ENCODE data around the gene TNFRSF1B.

TNFRSF1B gene

GRCh38 chr1:12166834-12167492, at the start of gene TNFRSF1B:
TSS of gene TNFRSF1B (plus strand) at chr1:12166991. CDS start at chr1:12167092, 101 bp downstream.
- peak; percentile 80 for DNase-seq

- no peak for DNase-seq
These were observed 45.4 kb upstream of the TNFRSF1B start for GRCh38 chr1:12121212-12122003.

GRCh38 chr1:12123172-12123571, 43.6 kb upstream of the TNFRSF1B start:
- DNase-seq: no peak

GRCh38 chr1:12124693-12125421, 41.9 kb upstream of the TNFRSF1B start:
- DNase-seq: peak; percentile 84

GRCh38 chr1:12125422-12126355, 41.1 kb upstream of the TNFRSF1B start:
- DNase-seq: no peak

GRCh38 chr1:12126781-12127180, 40.0 kb upstream of the TNFRSF1B start:
- DNase-seq: no peak

- peak; percentile 60 for DNase-seq
These were observed 39.5 kb upstream of the TNFRSF1B start for GRCh38 chr1:12127206-12127810.

GRCh38 chr1:12128120-12128519, 38.7 kb upstream of the TNFRSF1B start:
- DNase-seq: no peak

GRCh38 chr1:12129624-12130023, 37.2 kb upstream of the TNFRSF1B start:
- no peak for DNase-seq

GRCh38 chr1:12130466-12131130, 36.2 kb upstream of the TNFRSF1B start:
- DNase-seq: no peak

- no peak for DNase-seq
These were observed 34.7 kb upstream of the TNFRSF1B start for GRCh38 chr1:12132078-12132477.

- DNase-seq: no peak
These were observed 32.1 kb upstream of the TNFRSF1B start for GRCh38 chr1:12134716-12135115.

GRCh38 chr1:12135612-12136011, 31.2 kb upstream of the TNFRSF1B start:
- DNase-seq: no peak

GRCh38 chr1:12136916-12137610, 29.7 kb upstream of the TNFRSF1B start:
- no peak for DNase-seq

GRCh38 chr1:12138196-12139168, 28.3 kb upstream of the TNFRSF1B start:
- DNase-seq: no peak

GRCh38 chr1:12140016-12140415, 26.8 kb upstream of the TNFRSF1B start:
- DNase-seq: no peak

- no peak for DNase-seq
These were observed 26.2 kb upstream of the TNFRSF1B start for GRCh38 chr1:12140515-12141162.

- no peak for DNase-seq
These were observed 25.5 kb upstream of the TNFRSF1B start for GRCh38 chr1:12141163-12141850.
